Muscle layer of duodenum (tissue), 2 donors: Measurements from ENCODE around the gene PABPN1.
A peak's percentile ranks its signal among the peaks of the same experiment; 100 is the strongest.
"Not testable (repeated sequence)": the region's sequence is repeated elsewhere in the genome, so short reads cannot be mapped to it uniquely, and the experiment has no call there.

ENCODE experiments used
- H3K27ac ChIP-seq: one replicate; pipeline ENCODE4 v1.7.0; 2013; ENCODE audit warnings: mild to moderate bottlenecking, low read length
- H3K27me3 ChIP-seq: one replicate; pipeline ENCODE4 v1.7.0; 2013; ENCODE audit warnings: low read depth, mild to moderate bottlenecking, control low read depth, low read length
- H3K36me3 ChIP-seq, 2 donors: one replicate each; pipeline ENCODE4 v1.7.0; 2013; ENCODE audit warnings: low read length in 2 of 2, control low read depth in 1 of 2, mild to moderate bottlenecking in 1 of 2; ENCODE audit not compliant: insufficient read depth in 2 of 2, control insufficient read depth in 1 of 2
- H3K4me1 ChIP-seq, 2 donors: one replicate each; pipeline ENCODE4 v1.7.0; 2013; ENCODE audit warnings: low read length in 2 of 2, mild to moderate bottlenecking in 2 of 2, control low read depth in 1 of 2, moderate library complexity in 1 of 2; ENCODE audit not compliant: insufficient read depth in 2 of 2, control insufficient read depth in 1 of 2
- H3K4me3 ChIP-seq, 2 donors: one replicate each; pipeline ENCODE4 v1.7.0; 2013; ENCODE audit warnings: low read length in 2 of 2, low read depth in 1 of 2, mild to moderate bottlenecking in 1 of 2
- H3K9me3 ChIP-seq, 2 donors: one replicate each; pipeline ENCODE4 v1.7.0; 2013; ENCODE audit warnings: low read length in 2 of 2, control low read depth in 1 of 2, mild to moderate bottlenecking in 1 of 2; ENCODE audit not compliant: control insufficient read depth in 1 of 2
- donor health status: healthy.

The PABPN1 gene, protein sequence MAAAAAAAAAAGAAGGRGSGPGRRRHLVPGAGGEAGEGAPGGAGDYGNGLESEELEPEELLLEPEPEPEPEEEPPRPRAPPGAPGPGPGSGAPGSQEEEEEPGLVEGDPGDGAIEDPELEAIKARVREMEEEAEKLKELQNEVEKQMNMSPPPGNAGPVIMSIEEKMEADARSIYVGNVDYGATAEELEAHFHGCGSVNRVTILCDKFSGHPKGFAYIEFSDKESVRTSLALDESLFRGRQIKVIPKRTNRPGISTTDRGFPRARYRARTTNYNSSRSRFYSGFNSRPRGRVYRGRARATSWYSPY

DNA sequence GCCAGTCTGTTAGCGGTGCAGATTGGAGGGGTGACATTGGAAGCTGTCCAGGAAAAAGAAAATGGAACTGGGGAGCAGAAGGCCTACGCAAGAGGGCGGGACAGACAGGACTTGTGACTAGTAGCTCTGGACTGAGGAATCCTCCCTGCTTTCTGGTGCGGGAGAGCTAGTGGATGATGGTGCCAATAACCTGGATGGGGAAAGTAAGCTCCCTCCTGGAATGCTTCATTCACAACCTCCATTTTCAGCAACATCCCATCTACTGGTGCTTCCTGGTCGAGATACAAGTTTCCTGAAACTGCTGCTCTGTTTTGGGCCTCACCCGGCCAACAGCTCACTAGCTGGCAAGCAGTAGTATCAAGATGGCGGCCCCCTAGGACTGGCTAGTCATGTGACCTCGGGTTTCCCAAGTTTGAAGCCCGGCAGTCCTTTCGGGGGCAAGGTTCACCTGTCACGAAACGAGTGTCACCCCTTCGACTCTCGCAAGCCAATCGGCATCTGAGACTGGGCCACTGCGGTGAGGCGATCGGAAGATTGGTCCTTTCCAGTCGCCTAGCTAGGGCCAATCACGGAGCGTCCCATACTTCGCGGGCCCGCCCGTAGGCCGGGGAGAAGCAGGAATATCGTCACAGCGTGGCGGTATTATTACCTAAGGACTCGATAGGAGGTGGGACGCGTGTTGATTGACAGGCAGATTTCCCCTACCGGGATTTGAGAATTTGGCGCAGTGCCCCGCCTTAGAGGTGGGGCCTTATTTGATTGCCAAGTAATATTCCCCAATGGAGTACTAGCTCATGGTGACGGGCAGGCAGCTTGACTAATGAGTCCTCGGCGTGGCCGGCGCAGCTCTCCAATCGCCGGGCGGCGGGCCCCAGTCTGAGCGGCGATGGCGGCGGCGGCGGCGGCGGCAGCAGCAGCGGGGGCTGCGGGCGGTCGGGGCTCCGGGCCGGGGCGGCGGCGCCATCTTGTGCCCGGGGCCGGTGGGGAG is at the start of gene PABPN1:
TSS of gene PABPN1 (plus strand) at position 874 of the 988 bp plus-strand sequence. CDS start at position 887, 13 bp downstream.
- Histone ChIP-seq H3K4me3 (peak within 1 kb of the TSS; percentile 75 to 94), H3K9me3 (no peaks in the 10 kb centered on the region), H3K27ac (peak within 1 kb of the TSS; percentile 94), H3K36me3 (peaks cover 23 to 27% of the 10 kb centered on the region in 2 donors), H3K4me1 (peaks cover 11 to 19% of the 10 kb centered on the region in 2 donors), H3K27me3 (no peaks in the 10 kb centered on the region)

DNA sequence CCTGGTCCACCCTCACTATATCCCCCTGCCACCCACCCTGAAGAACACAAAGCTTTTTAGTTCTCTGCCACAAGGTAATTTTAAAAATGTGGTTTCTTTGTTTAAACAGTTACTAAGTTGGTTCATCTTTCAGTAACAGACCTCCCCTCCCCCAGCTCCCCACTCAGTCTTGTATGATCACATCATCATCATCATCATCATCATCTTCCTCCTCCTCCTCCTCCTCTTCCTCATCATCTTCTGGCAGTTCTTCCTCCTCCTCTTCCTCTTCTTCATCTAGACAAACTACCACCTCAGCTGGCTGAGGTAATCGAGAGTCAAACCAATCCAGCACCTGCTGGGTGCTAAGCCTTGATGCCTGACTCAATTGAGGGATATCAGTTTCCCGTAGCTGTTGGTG is 45.8 kb upstream of the PABPN1 start:
- Histone ChIP-seq H3K9me3 (no peaks in the 10 kb centered on the region), H3K36me3 (peaks cover 10 to 16% of the 10 kb centered on the region in 2 donors), H3K4me1 (no peaks in the 10 kb centered on the region), H3K4me3 (no peak overlapping the region), H3K27ac (no peak overlapping the region), H3K27me3 (no peaks in the 10 kb centered on the region)

DNA sequence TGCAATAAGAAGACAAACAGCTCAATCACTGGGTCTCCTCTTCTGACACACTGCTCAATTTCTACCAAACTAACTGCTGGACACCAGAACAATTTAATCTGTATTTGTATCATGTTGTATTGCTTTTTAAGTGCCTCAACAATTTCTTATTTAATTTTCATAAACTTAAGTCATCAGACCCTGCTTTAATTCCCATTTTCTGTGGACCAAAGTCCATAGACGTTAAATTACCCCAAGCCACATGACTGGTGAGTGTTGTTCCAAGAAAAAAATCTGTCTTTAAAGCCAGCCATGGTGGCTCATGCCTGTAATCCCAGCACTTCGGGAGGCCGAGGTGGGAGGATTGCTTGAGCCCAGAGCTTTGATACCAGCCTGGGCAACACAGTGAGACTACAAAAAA is 44.1 kb upstream of the PABPN1 start:
- no peak overlapping the region for H3K4me3 ChIP-seq
- peaks cover 10 to 16% of the 10 kb centered on the region in 2 donors for H3K36me3 ChIP-seq
- no peaks in the 10 kb centered on the region for H3K9me3 ChIP-seq
- no peaks in the 10 kb centered on the region for H3K4me1 ChIP-seq
- H3K27ac ChIP-seq, result no peak overlapping the region
- no peaks in the 10 kb centered on the region for H3K27me3 ChIP-seq

DNA sequence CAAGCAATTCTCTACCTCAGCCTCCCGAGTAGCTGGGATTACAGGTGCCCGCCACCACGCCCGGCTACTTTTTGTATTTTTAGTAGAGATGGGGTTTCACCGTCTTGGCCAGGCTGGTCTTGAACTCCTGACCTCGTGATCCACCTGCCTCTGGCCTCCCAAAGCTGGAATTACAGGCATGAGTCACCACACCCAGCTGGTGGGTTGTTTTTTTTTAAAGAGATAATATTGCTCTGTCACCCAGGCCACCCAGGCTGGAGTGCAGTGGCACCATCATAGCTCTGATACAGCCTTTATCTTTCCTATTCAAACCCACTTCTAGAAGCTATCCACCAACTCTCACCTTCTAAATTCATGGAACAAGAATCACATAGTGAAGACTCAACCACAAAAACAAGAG is 43.3 kb upstream of the PABPN1 start:
- not testable (repeated sequence) for H3K27ac ChIP-seq, H3K4me3 ChIP-seq, H3K27me3 ChIP-seq, H3K9me3 ChIP-seq, H3K4me1 ChIP-seq
- peaks cover 10 to 16% of the 10 kb centered on the region in 2 donors for H3K36me3 ChIP-seq

DNA sequence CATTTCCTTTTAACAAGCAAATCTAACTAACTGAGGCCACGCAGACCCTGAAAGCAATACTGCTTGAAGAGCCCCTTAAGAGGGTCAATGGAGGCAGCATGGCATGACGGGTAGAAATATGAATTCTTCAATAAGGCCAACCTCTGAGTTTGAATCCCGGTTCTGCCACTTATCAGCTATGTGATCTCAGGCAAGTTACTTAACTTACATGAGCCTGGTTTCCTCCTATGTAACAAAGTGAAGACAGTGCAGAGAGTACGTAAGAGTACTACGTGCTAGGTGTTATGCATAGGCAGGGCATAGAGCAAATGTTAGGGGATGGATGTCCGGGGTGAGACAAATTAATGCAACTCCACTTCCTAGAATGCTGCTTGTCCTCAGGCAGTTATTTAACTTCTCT is 40.0 kb upstream of the PABPN1 start:
- no peaks in the 10 kb centered on the region for H3K27me3 ChIP-seq
- peaks cover 5 to 8% of the 10 kb centered on the region in 2 donors for H3K36me3 ChIP-seq
- no peak overlapping the region for H3K4me3 ChIP-seq
- H3K9me3 ChIP-seq, result no peaks in the 10 kb centered on the region
- H3K4me1 ChIP-seq, result peaks cover 0 to 13% of the 10 kb centered on the region in 2 donors
- no peak overlapping the region for H3K27ac ChIP-seq

DNA sequence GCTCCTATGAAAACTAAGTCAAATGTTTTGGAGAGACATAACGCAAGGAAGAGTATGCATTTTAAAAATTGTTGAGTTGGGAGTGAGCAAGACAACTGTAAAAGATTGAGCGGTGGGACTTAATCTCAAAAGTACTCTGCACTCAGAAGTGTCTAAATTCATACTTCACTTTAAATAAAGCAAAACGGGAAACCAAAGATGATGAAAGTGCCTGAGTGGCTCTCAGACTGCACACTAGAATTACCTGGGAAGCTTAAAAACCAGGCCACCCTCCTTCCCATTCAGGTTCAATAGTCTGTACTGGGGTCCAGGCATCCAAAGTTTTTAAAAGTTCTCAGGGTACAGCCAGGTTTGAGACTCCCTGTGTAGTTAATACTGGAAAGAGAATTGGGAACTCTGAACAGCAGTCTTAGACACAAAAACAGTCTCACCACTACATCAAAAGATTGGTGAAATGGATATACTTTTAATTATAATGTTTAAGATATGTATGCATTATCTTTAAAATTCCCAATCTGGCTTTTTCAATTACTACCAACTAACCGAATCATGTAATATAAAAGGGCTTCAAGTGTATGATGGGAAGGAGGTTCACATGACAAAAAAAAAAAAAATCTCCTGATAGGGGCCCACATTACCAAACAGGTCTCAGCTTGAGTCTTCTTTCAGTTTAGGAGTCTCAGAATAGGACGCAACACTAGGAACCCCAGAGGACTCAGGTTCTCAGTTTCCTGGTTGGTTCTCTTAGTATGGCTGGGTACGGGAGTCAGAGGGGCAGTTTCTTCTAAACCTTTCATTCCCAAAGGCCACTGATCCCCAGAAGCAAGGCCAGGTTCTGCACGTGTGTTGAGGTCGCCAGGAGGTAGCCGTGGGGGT is 36.4 kb upstream of the PABPN1 start:
- Histone ChIP-seq H3K4me3 (peak overlapping the region; percentile 92 to 94), H3K4me1 (peaks cover 0 to 21% of the 10 kb centered on the region in 2 donors), H3K27me3 (no peaks in the 10 kb centered on the region), H3K27ac (peak overlapping the region; percentile 93), H3K36me3 (no peaks in the 10 kb centered on the region), H3K9me3 (no peaks in the 10 kb centered on the region)

DNA sequence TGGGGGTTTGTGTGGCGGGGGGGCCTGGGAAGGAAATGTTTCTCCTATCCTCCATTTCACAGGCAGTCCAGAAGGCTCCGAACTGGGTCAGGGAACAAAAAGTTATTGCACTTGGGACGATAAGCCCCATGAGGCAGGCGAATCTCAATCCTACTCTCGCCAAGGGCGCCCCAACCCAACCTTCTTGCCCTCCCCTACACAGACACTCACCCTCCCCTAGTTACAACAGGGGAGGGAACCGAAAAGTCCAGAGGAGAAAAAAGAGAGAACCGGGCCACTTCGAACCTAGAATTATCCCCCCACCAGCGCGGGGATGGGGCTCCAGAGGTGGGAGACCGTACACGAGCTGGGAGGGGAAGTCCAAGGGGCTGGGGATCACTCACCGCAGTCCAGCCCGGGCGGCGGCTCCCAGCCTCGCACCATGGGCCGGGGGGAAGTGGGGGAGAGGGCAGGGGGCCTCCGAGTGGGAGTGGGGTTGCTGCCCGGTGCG is 35.7 kb upstream of the PABPN1 start:
- peaks cover 0 to 21% of the 10 kb centered on the region in 2 donors for H3K4me1 ChIP-seq
- peak overlapping the region; percentile 92 to 94 for H3K4me3 ChIP-seq
- H3K36me3 ChIP-seq, result no peaks in the 10 kb centered on the region
- peak overlapping the region; percentile 93 for H3K27ac ChIP-seq
- H3K9me3 ChIP-seq, result no peaks in the 10 kb centered on the region
- H3K27me3 ChIP-seq, result no peaks in the 10 kb centered on the region

DNA sequence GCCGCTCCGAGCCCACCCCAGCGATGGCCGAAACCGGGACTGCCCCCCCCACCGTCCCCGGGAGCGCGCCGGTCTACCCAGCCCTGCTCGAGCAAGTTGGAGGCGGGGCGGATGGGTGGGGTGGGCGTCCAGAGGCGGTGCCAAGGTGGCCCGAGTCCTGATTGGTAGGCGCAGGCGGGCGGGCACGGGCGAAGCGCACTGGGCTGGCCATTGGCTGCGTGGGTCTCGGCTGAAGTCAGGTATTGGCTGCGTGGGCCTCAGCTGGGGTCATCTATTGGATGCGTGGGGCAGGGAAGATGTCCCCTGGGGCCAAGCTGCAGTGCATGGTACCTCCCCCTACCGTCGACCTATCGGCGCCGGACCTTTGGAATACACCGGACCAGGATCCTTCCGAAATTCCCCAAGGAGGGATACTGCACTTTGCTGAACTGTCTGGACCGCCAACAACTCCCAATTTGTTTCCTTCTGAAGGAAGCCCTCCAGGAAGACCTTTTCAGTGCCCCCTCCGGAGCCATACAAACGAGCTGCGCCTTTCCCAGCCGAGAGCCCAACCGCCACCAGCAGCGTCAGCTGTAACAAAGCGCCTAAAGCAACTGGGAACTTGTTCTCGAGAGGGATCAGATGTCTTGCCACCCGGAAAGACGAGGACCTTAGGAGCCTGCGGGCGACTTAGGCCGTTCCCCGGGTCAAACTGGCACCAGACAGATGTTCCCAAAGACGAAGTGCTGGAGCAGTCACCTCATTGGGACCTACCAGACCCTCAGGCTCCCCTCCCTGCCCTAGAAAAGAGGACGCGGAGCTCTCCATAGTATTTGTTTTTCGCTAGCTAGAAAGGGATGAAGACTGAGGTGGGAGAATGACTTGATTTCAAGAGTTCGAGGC is 35.0 kb upstream of the PABPN1 start, which contains the start of gene HOMEZ:
TSS of gene HOMEZ (minus strand) at position 113 of the 882 bp plus-strand sequence. CDS start 180 bp downstream, outside the sequence.
- Histone ChIP-seq H3K9me3 (no peaks in the 10 kb centered on the region), H3K4me3 (peak within 1 kb of the TSS; percentile 92 to 94), H3K27me3 (no peaks in the 10 kb centered on the region), H3K27ac (peak within 1 kb of the TSS; percentile 97), H3K4me1 (peaks cover 0 to 21% of the 10 kb centered on the region in 2 donors), H3K36me3 (no peaks in the 10 kb centered on the region)

DNA sequence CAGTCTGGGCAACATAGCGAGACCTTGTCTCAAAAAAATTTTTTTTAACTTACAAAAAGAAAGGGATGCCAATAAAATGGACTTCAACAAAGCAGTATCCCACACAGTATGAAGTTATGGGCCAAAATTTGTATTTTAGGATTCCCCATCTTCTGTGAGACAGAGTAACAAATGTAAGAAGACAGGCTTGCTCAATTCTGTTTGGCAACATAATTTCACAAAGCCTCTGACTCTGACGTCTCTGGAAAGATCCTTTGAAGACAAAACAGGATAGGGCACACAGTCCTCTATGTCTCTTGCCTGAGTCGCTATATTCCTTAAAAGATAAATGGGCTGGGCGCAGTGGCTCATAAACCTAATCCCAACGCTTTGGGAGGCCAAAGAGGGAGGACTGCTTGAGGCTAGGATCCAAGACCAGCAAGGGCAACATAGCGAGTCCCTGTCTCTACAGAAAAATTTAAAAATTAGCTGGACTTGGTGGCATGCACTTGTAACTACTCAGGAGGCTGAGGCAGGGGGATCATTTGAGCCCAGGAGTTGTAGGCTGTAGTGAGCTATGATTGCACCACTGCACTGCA is 34.3 kb upstream of the PABPN1 start:
- Histone ChIP-seq H3K9me3 (no peaks in the 10 kb centered on the region), H3K36me3 (no peaks in the 10 kb centered on the region), H3K27me3 (no peaks in the 10 kb centered on the region), H3K4me3 (peak overlapping the region; percentile 81 to 94), H3K27ac (peak overlapping the region; percentile 97), H3K4me1 (peaks cover 0 to 21% of the 10 kb centered on the region in 2 donors)
